GM18508 (cell line): Measurements from ENCODE around the gene ONECUT1.

Experiments
- ATAC-seq: cut with Tn5 transposase; IDR thresholded peaks from one replicate; pipeline ENCODE4 v1.9.1; 2021; ENCODE audit warnings: moderate number of reproducible peaks; ENCODE audit not compliant: insufficient read depth, unreplicated experiment

Gene ONECUT1

DNA sequence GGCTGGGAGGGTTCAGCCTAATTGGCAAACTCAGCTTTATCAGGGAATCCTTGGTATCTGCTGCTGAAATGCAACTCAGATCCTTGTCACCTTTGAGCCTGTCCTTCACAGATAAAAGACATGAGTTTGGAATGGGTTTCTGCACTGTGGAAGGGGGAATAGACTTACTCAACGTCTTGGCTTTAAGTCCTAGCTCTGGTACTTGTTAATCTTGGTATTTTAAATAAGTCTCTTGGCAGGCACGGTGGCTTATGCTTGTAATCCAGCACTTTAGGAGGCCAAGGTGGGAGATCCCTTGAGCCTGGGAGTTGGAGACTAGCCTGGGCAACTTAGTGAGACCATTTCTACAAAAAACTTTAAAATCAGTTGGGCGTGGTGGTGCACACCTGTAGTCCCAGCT, 55.8 kb downstream of the ONECUT1 start:
- ATAC-seq = no peak

DNA sequence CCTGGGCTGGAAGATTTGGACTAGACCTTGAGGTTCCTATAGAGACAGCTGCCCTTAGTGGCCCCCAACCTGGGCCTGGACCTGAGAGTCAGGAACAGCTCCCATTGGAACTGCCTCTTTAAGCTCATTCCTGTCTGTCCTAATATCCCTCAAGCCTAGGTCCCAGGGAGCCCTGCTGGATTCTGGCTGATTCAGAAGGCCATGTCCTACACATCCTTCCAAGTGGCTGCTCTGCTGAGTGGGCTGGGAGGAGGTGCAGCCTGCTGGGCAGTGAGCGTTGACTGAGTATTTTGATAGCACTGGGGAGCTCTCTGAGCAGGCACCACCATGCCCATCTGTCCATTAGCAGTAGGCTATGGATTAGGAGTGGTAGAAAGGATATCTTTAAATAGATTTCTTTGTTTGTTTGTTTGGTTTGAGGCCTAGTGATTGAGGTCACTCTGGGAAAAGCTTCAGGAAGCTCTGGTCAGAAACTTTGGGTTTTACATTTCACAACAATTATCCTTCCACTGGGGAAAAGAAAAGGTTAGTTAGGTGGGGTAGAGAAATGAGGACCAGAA, 56.4 kb downstream of the ONECUT1 start:
- ATAC-seq = no peak

DNA sequence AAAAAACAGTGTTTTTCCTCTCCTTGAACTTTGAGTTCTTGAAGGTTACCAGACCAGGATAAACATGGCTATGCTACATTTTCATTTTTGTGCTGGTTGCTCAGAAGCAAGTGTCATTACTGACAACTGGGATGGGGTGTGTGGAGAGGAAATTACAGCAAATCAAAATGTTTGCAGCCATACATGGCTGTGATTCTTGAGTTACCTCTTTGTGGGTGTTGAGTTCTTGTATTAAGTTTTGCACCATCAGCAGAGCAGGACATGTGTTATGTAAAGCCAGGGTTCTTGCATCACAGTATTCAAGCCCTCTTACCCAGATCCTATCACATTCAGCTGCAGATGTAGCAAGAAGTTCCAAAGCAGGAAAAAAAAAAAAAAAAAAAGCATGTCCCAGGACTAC, 57.0 kb downstream of the ONECUT1 start:
- ATAC-seq = no peak

DNA sequence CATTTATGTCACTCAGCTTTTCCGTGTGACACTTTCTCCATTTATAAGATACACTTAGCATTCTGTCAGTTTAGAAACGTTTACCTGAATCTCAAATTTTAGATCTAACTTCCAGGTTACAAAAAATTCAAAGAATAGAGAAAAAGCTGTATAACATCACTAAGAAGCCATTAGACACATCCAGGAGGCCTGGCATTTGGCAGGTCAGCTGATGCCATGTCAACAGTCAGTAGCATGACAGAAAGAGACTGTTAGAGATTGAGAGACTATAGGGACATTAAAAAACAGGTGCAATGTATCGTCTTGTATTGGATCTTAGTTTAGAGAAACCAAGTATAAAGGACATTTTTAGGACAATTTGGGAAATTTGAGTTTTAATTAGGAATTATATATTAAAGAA, 57.6 kb downstream of the ONECUT1 start:
- ATAC-seq = no peak

DNA sequence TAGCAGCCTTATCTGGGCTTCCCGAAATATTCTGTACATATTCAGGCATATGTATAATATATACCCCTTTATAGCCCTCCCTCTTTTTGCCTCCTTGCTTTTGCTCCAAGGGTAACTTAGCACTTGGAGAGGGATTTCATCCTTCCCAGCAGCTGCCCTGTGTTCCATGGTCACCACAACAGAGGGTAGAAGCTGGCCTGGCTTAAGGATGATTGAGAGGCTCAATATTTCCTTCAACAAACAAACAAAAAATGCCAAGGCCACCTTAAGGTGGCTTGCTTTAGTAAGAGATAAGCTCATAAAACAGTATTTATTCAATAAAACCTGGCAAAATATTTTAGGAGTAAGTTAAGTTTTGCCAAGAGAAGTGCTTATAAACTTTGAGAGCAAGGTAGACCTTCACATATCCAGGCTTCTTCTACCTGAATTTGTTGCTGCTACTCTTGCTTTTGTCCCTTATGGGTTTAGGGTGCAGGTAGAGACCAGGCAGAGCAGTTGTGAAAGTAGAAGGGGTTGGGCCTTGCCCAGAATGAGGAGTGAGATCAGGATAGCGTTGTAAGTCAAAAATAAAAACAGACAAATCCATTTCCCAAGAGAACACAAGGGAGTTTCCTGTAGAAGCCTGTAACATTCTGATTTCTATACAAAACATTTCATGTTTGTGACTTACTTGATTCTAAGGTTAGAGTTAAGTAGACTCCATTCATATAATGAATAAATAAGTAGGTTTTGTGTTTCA, 58.2 kb downstream of the ONECUT1 start:
- ATAC-seq = no peak

DNA sequence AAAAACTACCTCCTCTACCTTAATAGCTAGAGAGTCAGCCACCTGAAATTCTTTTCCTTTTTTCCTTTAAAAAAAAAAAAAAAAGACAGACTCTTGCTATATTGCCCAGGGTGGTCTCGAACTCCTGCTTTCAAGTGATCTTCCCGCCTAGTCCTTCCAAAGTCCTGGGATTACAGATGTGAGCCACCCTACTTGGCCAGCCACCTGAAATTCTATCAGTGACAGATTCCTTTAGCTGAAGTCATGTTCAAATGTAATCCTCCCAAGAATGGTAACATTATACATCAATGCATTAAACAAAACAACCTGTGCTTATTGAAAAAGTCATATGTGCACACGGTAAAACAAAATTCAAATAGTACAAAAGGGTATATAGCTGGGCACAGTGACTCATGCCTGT, 59.1 kb downstream of the ONECUT1 start:
- ATAC-seq = no peak

DNA sequence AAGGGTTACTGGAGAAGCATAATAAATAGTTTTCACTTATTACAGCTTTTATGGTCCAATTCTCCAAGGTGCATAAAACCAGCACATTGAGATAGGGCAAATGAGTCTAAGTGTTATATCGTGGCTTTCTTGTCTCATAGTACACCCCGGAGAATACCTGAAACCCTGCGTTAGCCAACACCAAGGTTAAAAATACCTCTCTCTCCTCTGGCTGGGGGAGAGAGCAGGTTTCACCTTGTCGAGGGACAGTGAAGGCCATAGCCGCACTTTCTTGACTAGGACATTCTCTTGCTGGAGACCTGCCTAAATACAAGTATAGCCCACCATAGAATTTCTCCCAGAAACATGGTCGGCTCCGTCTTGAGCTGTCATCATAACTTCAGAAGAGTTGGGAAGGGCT, 59.5 kb downstream of the ONECUT1 start:
- no peak for ATAC-seq

DNA sequence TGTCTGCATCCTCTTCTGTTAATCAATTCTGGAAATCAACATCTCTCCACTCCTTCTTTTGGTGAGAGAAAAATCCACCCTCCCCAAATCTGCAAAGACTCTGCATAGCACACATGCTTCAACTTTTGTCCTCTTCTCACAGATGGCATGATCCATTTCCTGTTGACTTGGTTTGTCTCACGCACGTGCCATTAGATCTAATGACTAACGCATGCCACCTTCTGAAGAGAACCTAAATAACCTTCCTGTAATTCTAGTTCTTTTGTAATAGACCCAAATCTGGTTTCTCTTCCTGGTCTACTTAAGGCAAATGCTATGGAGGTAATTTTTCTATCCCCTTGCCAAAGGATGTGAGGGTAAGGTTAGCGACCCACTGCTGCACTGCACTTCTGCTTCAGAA, 60.0 kb downstream of the ONECUT1 start:
- ATAC-seq = no peak

DNA sequence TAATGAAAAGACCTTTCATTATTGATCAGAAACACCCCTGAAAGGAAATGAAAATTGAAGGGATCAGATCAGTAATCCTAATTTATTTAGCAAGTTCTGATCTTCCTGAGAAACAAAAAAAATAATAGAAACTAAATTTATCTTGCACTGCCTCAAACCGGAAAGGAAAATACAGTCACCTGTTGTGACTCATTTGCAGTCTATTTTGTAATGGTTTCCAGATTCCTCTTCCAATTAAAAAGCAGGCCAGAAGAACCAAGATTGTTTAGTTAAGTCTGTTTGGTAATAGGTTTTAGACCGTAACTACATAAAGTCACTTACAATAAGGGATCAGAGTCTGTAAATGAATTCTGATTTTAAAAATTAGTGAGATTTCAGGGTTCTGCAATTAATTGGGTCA, 61.2 kb downstream of the ONECUT1 start:
- ATAC-seq = no peak

DNA sequence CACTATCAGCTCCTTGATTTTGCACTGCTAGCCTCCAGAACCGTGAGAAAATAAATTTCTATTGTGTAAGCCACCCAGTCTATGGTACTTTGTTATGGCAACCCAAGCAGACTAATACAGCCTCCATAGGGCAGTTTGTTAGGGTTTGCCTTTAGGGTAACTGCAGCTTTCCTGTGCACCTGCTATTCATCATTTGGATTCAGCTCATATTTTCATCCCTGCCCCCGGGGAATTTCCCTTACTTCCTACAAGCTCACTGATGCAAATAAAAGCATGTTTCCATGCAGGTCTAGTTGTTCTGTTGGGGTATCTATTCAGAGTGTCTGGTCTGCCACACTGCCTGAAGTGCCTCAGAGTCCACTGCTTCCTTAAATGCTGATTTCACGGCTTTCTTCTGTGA, 62.3 kb downstream of the ONECUT1 start:
- ATAC-seq = no peak

DNA sequence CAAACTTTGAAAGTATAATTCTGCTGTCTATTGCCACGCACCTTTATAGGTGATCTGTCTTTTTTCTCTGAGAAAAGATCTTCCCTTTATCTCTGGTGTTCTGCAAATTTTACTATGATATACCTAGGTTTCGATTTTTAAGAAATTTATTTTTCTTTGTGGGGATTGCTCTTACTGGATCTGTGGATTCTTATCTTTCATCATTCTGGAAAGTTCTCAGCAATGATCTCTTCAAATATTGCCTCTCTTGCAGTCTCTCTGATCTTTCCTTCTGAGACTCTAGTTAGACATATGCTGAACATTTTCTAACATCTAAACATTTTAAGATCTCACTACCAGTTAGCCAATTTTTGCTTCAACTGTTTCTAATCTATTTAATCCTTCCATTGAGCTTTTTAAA, 63.9 kb downstream of the ONECUT1 start:
- ATAC-seq = no peak

DNA sequence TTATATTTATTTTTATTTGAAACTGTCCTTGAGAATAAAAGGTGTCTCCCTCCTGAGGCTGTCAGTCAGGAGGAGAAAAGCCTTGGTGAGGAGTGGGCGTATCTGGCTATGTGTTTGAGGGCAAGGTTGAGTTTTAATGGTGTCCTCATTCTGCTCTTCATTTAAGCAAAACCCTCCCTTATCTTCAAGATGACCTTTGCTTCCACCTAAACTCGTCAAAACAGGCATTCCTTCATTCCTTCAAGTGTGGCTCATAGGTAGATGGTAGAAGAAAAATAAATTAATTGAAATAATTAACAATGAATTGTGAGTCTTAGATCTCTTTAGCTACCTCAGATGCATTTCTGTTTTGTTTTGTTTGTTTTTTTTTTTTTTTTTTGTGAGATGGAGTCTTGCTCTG, 71.6 kb downstream of the ONECUT1 start:
- no peak for ATAC-seq

DNA sequence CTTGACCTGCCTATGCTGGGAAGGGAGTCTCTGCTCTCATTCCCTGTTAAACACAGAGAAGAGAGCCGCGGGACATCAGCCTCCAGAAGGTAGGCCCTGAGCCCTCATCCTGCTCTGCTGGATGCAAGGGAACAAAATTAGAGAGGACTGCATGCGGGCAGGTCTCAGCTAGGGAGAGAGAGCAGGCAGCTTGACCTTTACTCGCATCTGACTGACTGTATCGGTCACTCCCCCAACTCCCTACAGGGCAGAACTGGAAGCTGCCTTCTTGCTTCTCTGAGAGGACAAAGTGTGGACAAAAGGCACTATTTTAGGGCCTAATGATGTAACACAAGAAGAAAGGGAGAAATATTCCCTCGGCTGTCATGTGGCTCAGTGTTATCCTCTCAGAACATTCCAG, 72.2 kb downstream of the ONECUT1 start:
- ATAC-seq = no peak

DNA sequence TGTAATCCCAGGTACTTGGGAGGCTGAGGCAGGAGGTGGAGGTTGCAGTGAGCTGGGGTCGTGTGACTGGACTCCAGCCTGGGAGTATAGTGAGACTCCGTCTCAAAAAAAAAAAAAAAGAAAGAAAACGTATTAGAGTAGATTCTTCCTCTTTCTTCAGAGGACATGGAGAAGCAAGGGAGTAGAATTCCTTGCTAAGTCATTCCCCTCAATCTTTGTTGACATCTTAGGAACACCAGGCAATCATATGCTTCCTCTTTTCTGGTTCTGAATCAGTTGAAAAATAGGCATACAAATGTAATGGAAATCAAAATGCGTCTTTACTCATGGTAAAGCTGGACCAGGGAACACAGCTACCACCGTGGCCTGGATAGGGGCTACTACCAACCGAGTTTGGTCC, 72.7 kb downstream of the ONECUT1 start:
- ATAC-seq = no peak

DNA sequence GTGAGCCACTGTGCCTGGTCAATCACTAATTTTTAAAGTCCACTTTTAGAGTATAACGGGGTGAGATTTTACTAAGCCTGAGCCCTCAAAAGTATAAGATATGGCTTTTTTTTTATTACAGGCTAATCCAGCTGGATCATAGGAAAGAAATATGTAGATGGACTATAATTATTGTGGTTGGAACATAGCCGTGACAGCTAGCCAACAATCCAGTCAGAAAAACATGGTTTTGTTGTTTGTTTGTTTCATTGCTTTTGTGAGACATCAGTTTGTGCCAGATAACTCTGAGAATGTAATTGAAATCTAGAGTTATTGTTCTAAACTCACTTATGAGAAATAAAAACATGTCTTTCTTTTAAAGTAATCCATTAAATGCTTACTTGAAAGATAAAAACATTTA, 73.6 kb downstream of the ONECUT1 start:
- ATAC-seq = no peak

DNA sequence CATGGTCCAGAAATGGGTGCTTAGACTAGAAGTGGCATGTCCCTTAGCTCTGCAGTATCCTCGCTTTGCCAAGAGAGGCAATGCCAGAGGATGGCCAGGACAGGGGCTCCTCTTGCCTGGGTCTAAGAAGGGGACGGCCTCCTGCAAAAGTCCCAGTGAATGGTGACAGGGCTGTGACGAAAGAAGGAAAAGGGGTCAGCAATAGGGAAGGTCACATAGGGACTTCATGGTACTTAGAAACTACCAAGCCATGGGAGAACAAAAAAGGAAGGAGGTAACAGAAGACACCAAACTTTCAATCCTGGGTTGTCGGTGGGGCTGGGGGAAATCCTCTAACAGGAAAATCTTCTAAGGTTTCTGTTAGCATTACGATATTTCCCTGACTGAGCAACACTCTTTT, 74.7 kb downstream of the ONECUT1 start:
- no peak for ATAC-seq

DNA sequence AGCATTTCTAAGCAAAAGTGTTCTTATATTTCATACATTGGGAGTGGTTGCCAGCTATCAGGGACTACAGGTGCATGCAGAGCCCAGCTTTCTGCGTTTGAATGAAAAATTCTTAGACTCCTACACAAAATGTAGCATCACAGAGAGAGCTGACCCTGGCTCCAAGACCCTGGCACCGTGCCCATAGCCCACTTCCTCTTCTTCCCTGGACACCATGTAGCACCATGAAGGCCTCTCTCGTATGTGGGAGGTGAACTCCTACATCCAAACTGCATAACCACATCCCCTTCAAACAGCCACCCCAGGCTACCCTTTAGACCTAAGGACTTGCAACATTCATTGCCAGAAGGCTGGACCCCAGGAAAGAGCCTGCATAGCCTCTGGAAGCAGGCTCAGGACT, 75.2 kb downstream of the ONECUT1 start:
- ATAC-seq = no peak

DNA sequence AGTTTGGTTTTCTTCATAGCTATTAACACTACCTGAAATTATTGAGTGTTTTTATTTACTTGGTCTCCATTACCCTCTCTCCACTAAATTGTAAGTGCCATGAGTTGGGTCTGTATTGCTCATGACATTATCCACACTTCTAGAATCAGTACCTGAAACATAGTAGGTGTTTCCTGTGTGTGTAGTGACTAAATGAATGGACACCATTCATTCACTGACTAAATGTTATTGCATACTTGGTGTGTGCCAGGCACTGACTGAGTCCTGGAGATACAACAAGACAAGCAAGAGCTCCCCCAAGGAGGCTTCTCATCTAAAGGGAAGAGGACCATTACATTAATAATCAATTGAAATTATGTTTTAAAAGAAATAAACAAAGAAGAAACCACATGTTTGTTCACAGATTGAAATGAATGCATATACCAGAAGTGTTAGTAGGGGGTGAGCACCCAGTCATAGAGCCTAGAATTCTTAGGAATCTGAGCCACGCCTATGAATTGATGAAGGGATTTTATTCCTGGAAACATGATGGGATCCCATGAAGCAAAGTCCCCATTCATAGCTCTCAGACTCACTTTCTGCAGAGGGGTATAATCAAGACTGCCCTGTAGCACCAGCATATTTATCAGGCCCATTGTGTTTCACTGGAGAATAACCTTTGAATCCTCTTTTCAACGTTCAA, 79.3 kb downstream of the ONECUT1 start:
- no peak for ATAC-seq

DNA sequence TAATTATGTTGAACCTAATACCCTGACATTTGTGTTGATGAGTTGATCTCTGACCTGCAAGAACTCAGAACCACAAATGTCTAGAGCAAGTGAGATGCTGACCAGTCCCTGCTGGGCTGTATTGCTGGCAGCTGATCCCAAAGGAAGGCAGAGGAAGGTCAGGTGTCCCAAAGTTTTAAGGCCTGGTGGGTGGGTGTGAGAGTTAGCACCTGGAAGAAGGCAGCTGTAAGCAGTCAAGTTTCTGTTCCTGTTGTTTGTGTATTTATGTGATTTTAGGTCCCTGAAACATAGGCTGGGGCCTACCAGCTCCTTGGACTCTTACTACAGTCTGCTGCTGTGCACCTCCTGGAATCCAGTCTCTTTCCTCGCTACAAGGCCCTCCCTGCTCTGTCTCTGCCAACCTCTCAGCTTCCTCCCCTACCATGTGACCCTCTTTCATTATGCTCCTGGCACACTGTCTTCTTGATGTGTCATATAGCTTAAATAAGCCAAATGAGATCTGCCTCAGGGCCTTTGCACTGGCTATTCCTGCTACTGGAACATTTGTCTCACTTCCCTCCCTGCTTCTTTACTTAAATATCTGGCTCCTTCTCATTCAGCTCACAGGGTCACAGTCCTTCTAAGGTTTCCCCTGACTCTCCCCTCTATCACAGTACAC, 80.0 kb downstream of the ONECUT1 start:
- ATAC-seq = no peak

DNA sequence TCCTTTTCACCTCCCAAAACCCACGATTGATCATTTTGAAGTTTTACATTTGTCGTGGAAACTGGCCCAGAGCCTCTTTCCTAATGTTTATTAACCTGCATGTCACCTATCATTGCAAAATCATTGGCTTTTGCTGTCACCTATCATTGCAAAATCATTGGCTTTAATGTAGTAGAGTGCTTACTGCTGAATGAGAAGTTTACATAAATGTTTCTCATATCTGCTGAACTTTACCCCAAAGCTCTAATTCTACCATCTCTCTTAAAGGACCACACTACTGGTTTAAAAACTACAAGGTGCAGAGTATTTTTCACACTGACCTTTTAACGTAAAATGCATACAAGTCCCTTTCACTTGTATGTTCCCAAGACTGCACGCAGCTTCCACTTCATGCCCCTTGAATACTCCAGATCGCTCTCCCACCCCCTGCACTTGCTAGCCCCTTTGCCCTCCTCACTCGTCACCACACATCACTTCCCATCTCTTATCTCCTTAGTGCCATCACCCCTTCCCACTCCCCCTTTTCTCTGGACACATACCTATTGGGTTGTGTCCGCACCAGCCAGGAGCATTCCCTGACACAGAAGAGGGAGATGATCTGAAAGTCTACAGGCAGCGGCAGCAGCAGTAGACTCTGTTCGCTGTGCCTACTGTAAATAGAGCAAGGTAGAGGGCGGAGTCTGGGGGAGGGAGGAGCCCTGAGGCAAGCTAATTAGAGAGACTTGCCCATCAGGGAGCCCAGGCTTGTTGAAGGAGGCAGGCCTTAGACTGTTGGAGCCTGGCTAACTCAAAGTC, 80.8 kb downstream of the ONECUT1 start:
- ATAC-seq = no peak
